K562 treated with DMSO at 1 percent for 12 hours (cell line): Measurements from ENCODE around the gene OLIG1. TPM values are rescaled to one million over a fixed set of nuclear protein-coding genes. Genes with fewer than 3 reads are reported as not detected.

Experiments
- total RNA-seq: library from RNA; unstranded; fragments of 300-600 nt; gene quantifications from 2 replicates; pipeline ENCODE4 v1.2.3, GENCODE V29; 2022; ENCODE audit not compliant: insufficient read depth

The OLIG1 gene, protein sequence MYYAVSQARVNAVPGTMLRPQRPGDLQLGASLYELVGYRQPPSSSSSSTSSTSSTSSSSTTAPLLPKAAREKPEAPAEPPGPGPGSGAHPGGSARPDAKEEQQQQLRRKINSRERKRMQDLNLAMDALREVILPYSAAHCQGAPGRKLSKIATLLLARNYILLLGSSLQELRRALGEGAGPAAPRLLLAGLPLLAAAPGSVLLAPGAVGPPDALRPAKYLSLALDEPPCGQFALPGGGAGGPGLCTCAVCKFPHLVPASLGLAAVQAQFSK
- not detected in 2 replicates for total RNA-seq

DNA sequence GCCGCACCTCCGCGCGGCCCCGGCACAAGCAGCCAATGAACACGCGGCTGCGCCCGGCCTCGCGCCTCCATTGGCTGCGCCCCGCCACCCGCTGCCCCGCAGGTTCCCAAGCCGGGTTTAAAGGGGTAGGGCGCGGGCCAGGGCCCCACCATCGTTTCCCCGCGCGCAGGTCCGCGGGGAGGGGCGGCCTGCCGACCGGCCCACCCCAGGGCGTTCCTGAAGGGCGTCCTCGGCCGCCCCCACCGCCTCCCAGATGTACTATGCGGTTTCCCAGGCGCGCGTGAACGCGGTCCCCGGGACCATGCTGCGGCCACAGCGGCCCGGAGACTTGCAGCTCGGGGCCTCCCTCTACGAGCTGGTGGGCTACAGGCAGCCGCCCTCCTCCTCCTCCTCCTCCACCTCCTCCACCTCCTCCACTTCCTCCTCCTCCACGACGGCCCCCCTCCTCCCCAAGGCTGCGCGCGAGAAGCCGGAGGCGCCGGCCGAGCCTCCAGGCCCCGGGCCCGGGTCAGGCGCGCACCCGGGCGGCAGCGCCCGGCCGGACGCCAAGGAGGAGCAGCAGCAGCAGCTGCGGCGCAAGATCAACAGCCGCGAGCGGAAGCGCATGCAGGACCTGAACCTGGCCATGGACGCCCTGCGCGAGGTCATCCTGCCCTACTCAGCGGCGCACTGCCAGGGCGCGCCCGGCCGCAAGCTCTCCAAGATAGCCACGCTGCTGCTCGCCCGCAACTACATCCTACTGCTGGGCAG, at the start of gene OLIG1:
Gene OLIG1, plus strand, starts transcription at position 148 of the 750 bp plus-strand sequence. Its CDS starts 106 bp downstream, at position 254.

GRCh38 chr21:33025489-33026442, 44.2 kb upstream of the OLIG1 start, which contains the start of gene OLIG2:
TSS of gene OLIG2 (plus strand) at chr21:33025935. CDS start at chr21:33026863, 928 bp downstream.

Other genes starting within 250 kb of the OLIG1 start
- not detected in 2 replicates for gene OLIG2, start 44.2 kb upstream of the OLIG1 start, total RNA-seq
- 20.5 and 40.5 TPM in 2 replicates for gene IFNAR2, start 159.8 kb downstream of the OLIG1 start, total RNA-seq
- gene IL10RB, start 196.2 kb downstream of the OLIG1 start, total RNA-seq: 32.4 and 41.1 TPM in 2 replicates